HG03108 (cell line): ENCODE results near the gene DPEP2.
A peak's percentile ranks its signal among the peaks of the same experiment; 100 is the strongest.
"Not testable (repeated sequence)": the region's sequence is repeated elsewhere in the genome, so short reads cannot be mapped to it uniquely, and the experiment has no call there.

Experiments
- ATAC-seq: cut with Tn5 transposase; IDR thresholded peaks from one replicate; pipeline ENCODE4 v1.9.1; 2021; ENCODE audit warnings: moderate library complexity; ENCODE audit not compliant: unreplicated experiment

The DPEP2 gene

GRCh38 chr16:68005786-68006286, 6.6 kb upstream of the DPEP2 start:
- no peak for ATAC-seq

- no peak for ATAC-seq
Observed at GRCh38 chr16:68005211-68005610, 5.9 kb upstream of the DPEP2 start.

- no peak for ATAC-seq
Observed at GRCh38 chr16:68003031-68003430, 3.7 kb upstream of the DPEP2 start.

DNA sequence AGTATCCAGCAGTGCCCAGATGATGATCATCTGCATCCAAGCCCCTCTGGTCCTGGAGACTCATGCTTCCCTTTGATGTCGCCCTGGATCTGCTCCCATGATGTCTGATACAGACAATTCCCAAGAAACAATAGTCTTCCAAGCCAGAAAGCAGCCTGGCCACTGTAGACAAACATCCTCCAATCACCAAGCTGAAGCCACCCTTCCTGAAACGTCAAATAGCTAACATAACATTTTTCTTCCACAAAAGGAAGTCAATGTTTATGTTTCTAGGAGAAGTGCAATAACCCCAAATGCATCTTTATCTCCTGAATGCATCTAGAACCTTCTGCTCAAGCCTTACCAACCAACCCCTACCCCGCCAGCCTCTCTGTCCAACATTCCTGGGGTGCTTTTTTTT, 1.2 kb upstream of the DPEP2 start:
- ATAC-seq = no peak

GRCh38 chr16:67999985-68000384, 701 bp upstream of the DPEP2 start:
- no peak for ATAC-seq

GRCh38 chr16:67998231-67998778, 979 bp downstream of the DPEP2 start:
- not testable (repeated sequence) for ATAC-seq

DNA sequence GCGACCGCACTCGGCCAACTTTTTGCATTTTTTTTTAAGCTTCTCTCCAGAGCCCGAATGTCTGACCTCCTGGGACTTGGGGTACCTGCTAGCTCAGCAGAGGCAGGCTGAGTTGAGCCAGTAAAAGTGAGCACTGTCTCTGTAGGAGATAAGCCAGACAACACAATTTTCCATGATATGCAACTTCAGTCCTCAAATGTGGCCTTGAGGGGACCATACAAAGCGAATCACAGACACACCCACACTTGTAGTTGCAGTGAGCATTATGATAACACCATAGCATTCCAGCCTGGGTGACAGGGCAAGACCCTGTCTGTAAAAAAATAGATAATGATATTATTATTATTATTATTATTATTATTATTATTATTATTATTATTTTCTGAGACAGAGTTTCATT, 2.6 kb downstream of the DPEP2 start:
- no peak for ATAC-seq

- no peak for ATAC-seq
Observed at GRCh38 chr16:67995423-67995822, 3.9 kb downstream of the DPEP2 start.

GRCh38 chr16:67994040-67994408, 5.3 kb downstream of the DPEP2 start:
- ATAC-seq = not testable (repeated sequence)

DNA sequence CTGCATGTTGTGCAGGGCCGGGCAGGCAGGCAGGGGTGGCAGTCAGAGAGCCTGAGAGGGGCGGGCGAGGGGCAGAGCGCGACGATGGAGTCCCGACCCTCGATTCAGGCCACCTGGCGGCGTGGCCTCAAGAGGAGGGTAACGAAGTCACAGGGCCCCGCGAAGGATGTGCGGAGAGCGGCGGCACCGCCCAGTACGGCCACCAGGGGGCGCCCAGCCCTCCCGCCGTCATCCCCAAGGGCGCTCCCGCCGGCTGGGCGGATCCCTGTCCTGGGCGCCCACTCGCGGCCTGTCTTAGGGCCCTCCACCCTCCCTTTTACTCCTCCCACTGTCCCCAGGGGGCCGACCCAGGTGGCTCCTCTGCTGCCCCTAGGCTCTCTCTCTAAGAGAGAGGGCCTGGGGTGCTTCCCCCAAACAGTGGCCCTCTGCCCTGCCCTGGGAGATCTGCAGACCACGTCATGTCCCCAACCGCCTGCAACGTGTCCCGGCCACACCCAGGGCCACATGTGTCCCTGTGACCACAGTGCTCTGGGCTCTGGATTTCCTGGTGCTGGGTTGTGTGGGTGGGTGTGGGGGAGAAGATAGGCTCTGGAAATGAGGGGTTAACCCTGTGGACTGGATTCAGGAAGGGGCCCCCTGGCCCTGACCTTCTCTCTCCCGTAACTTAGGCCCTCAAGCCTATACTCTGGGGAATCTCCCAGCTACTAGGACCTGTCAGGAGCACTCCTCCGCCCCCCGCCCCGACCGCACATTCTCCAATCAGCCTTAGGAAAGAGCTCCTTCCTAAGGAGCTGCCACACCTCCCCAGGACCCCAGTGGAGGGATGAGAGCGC, 5.9 kb downstream of the DPEP2 start:
- peak; percentile 68 for ATAC-seq

- no peak for ATAC-seq
Observed at GRCh38 chr16:67992661-67993206, 6.5 kb downstream of the DPEP2 start.

DNA sequence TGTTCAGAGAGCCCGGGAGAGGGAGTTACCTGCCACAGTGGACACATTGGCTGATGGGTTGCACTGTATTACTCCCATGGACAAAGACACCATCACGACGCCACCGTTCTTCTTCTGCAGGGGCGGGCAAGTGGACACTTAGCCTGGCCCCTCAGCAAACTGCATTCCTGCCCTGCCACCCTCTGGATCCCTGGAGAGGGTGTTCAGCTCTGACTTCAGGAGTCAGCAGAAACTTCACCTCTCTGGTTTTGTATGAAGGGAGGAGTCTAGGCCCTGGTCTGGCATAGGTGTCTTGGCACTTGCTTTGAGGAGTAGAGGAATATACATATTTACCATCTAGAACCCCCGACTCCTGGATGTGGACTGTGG, 9.3 kb downstream of the DPEP2 start:
- ATAC-seq = no peak

GRCh38 chr16:67989322-67990017, 9.8 kb downstream of the DPEP2 start:
- ATAC-seq = no peak

- ATAC-seq = no peak
Observed at GRCh38 chr16:67988675-67989074, 10.6 kb downstream of the DPEP2 start.

GRCh38 chr16:67987460-67988160, 11.7 kb downstream of the DPEP2 start:
- no peak for ATAC-seq

- no peak for ATAC-seq
Observed at GRCh38 chr16:67986949-67987348, 12.3 kb downstream of the DPEP2 start.

DNA sequence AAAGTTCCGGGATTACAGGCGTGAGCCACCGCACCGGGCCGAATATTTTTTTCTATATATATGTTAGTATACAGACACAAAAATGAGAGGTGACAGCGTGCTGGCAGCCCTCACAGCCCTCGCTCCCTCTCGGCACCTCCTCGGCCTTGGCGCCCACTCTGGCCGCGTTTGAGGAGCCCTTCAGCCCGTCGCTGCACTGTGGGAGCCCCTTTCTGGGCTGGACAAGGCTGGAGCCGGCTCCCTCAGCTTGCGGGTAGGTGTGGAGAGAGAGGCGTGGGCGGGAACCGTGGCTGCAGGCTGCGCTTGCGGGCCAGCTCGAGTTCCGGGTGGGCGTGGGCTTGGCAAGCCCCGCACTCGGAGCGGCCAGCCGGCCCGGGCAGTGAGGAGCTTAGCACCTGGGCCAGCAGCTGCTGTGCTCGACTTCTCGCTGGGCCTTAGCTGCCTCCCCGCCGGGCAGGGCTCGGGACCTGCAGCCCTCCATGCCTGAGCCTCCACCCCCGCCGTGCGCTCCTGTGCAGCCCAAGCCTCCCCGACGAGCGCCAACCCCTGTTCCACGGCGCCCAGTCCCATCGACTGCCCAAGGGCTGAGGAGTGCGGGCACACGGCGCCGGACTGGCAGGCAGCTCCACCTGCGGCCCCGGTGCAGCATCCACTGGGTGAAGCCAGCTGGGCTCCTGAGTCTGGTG, 17.1 kb downstream of the DPEP2 start:
- ATAC-seq = no peak

- ATAC-seq = no peak
Observed at GRCh38 chr16:67979955-67980678, 19.2 kb downstream of the DPEP2 start, which contains the start of gene DPEP3. Gene DPEP3 (minus strand): TSS chr16:67980499. CDS start chr16:67980380, 119 bp downstream.

DNA sequence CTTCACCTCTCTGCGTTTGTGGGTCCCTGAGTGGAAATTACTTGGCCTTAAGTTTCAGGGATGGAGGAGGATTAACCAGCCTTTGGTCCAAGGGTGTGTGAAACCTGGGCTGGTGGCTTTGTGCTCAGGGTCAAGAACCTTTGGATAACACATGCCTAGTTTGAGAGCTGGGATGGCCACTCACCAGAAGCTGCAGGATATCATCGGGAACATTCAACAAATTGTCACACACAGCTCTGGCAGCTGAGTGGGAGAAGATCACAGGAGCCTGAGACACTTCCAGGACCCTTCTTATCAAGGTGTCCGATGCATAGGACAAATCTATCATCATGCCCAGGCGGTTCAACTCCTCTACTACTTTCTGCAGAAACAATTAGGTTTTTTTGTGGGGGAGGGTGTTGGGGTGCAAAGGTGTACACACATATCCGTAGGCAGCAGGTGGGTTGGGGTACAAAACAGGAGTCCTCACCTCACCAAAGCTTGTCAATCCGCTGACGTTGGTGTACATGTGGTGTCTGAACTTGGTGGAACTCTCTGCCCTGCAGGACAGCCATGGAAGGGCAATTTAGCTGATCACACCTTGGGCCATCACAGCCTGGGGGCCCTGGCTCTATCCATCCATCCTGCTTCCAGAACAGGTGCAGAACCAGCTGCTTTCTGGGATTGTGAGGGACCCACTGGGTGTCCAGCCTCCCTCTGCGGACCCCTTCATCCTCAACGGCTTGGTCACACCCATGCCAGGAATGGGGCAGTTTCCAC, 21.6 kb downstream of the DPEP2 start:
- no peak for ATAC-seq
